Midbrain (tissue), 1 donor: ENCODE data around the gene PNMA6E.
"Not testable (repeated sequence)": the region's sequence is repeated elsewhere in the genome, so short reads cannot be mapped to it uniquely, and the experiment has no call there.

Experiments
- DNase-seq: peaks from one replicate; lab custom pipeline; 2025; lab: John Stamatoyannopoulos, UW

PNMA6E gene

DNA sequence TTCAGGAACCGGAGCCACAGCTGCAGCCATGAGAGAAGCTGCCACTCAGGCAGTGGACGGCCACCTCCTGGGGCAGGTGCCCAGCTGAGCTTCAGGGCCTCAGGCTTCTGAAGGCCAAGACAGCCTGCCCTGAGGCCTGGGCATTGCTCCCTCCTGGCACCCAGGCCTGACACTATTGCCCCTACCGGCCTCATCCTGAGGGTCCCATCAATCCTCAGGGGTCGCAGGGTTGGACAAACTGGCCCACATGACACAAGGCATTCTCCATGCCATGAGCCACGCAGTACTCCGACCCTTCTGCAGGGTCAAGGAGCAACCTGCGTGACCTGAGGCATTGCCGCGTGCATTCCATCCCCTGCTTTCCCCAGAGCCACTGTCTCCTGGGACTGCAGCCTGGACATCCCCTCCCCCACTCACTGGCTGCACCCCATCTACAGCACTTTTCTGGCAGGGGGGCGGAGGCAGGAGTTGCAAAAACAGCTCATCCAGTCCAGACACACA, 7.1 kb upstream of the PNMA6E start:
- no peak for DNase-seq

DNA sequence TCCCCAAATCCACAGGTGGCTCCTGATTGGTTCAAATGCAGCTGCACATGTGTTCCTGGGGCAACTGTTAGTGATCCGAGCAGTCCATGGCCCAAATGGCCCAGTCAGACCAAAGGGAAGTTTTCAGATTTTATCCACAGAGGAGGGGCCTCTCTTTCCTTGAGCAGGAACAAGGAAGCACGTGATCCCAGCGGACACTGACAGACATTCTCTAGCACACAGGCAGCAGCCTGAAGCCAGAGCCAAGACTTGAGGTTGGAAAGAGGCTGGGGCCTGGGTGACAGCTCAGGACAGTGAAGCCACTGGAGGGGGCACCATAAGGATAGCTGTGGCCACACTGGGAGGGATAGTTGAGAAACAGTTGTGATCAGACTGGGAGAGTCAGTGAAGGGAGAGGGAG, 6.6 kb upstream of the PNMA6E start:
- DNase-seq, result no peak

DNA sequence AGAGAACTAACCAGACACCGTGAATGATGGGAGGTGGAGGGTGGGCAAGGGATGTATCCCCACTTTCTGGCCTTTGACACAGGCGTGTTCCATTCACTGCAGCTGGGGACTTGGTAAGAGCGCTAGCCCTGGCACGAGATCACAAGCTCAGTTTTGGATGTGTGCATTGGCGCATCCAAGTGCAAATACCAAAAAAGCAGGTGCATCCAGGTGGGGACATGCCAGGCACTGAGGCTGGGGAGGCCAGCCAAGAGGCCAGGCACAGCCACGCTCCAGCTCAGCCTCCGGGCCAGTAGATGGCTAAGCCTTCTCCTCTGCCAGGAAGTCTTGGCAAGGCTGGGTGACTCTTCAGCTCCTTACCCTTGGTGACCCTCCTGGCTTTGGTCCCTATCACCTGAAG, 5.8 kb upstream of the PNMA6E start:
- DNase-seq, result no peak

DNA sequence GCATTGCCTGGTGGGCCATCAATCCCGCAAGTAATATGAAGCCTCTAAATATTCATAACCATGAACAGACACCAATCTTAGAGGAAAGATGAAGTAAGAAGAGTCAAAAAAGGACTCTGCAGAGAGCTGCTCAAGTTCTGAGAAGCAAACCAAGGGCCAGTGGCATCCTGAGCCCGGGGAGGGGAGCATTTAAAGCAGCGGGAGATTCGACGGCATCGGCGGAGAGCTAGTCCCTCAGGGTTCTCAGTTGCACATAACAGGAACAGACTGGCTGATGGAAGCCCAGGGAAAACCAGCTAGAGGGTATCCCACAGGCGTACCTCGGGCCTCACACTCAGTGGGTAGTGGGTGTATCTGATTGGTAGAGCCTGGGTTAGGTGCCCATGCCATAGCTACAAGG, 4.9 kb upstream of the PNMA6E start:
- DNase-seq, result no peak

DNA sequence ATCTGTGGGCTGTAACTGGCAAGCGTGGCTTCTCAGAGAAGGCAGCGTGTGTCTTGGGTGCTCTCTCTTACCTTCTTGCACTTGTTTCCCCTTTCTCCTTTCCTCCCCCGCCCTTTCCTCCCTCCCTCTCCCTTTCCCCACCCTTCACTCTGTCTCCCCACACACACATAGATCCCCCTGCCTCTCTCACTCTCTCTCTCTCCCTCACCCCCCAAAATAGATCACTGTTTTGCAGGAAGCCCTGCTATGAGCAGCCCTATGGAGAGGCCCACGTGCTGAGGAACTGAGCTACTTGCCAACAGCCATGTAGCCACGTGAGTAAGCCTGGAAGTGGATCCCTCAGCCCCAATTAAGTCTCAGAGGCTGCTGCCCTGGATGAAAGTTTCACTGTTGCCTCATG, 4.3 kb upstream of the PNMA6E start:
- no peak for DNase-seq

- DNase-seq, result not testable (repeated sequence)
These were observed 3.2 kb upstream of the PNMA6E start for GRCh38 chrX:153404333-153404732.

GRCh38 chrX:153400146-153401132, 711 bp downstream of the PNMA6E start:
- DNase-seq, result no peak

- no peak for DNase-seq
These were observed 2.7 kb downstream of the PNMA6E start for GRCh38 chrX:153398275-153398960.

GRCh38 chrX:153397256-153397960, 3.7 kb downstream of the PNMA6E start:
- DNase-seq, result no peak

DNA sequence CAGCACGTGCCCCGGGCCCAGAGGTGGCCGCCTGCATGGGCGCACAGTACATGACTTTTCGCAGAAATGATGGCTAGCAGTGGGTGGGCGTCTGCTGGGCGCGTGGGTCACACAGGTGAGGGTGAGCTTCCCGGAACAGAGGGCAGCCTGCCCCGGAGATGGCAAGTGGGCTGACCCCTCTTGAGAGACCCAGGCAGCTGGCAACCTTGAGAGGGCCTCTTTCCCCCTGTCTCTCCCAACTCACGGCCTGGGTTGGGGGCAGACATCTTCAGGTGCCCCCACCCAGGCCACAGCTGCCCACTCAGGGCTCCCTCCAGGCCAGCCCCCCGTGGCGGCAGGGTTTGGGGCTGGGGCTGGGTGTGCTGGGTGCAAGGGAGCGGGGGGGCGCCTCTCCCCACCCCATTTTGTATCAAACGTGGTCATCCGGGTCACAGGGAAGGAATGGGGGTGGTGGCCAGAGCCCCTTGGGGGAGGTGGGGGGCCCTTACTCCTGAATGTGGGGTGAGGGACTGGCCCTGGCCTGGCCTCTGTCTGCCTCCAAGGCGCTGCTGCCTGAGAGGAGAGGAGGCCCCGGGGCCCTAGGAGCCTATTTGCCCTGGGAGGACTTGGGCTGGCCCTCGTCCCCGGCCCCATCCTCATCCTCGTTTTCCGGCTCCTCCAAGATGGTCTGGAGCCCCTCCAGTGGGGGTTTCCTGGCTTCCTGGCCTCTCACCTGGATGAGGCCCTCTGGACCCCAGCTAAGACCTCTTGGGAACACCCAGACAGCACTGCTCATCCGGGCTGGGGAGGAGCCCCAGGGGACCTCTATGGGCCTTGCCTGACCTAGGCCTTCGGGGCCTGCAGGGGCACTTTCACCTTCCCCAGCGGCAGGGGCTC, 4.6 kb downstream of the PNMA6E start:
- no peak for DNase-seq

DNA sequence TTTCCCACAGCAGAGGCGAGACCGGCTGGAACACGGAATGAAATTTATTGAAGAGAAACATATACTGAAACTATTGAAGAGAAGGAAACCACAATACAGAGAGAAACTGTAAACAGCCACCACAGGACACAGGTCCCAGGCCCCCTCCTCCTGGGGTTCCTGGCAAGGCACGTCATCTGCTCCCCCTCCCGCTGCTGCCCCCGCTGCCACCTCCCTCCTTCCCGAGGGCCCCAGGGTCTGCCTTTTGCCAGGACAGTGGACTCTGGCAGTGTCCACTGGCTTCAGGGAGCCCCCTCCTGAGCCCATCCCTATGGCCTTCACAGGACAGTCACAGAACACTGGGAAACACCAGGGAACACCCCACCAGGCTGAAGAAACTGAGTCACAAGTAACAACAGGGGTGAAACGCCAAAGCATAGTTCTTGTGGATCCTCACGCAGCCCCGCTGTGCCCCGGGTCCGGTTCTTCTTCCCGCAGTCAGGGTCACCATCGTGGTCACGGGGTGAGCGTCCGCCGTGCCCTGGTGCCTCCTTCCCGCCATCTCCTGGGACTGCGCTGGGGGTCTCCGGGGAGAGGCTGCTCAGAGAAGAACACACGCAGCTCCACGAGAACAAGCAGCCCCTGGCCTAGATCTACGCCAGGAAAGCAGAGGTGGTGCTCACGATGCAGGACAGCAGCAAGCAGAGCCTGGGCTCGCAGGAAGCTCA, 5.4 kb downstream of the PNMA6E start:
- DNase-seq, result no peak

DNA sequence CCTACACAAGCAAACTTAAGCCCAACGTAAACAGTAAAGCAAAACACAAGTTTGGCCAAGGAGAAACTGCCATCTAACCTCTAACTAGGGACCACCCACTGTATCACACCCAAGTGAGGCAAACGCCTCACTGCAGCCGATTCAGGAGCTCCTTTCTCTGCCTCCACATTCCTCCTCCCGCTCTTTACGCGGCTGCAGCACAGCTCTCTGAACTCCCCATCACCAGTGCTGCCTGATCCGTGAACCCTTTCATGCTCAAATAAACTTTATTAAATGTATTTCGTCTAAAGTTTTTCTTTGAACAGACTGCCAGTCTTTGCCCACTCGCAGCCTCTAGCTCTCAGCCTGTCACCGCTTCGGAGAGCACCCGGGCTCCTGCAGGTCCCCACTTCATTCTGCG, 6.5 kb downstream of the PNMA6E start:
- DNase-seq, result no peak

- no peak for DNase-seq
These were observed 8.4 kb downstream of the PNMA6E start for GRCh38 chrX:153392642-153393321.

- DNase-seq, result not testable (repeated sequence)
These were observed 11.7 kb downstream of the PNMA6E start for GRCh38 chrX:153389460-153389768.

GRCh38 chrX:153388722-153389459, 12.3 kb downstream of the PNMA6E start:
- no peak for DNase-seq

DNA sequence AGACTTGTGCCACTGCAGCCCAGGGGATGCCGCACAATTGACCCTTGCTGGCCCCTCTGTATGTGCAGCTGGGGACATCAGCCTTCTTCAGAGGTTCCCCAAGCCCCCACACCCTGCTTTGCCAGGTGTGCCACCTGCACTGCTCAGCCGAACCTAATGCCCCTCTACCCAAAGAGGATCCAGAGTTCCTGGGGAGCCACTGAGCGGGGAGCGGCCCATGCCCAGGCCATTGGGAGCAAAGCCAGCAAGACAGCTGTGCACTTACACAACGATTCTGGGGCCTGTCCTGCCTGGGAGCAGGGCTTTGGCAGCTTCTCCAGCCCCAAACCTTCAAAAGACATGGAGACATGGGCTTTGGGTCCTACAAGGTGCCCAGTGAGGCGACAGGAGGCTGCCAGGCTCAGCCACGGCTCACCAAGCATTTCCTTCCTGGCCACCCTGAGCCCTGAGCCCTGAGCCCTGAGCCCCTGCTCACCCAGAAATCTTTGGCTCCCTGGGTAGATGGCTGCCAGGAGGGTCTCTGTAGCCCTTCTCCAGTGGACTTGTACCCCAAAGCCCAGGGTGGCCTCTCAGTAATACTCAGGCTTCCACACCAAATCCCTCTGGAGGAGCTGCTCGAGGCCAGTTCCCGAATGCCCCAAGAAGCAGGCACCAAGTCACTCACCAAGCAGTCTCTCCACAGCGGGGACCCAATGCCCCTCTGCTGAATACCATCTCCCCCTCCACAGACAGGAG, 13.0 kb downstream of the PNMA6E start:
- no peak for DNase-seq

DNA sequence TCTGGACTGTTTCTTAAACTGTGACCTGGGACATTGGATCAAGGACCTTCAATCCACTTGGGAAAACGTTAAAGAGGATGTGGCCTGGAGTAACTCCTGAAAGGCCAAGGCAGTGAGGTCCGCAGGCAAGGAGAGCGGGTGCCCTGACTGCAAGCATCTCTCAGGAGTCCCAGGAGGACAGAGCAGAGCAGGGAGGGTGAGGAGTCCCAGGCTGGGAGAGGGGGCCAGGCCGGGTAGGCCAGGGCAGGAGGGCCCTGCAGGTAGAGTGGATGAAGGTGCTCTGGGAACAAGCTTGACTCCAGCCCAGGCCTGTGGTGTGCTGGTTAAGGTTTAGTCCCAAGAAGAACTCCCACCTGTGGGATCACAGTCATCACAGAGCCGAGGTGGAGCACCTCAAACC, 13.8 kb downstream of the PNMA6E start:
- no peak for DNase-seq

DNA sequence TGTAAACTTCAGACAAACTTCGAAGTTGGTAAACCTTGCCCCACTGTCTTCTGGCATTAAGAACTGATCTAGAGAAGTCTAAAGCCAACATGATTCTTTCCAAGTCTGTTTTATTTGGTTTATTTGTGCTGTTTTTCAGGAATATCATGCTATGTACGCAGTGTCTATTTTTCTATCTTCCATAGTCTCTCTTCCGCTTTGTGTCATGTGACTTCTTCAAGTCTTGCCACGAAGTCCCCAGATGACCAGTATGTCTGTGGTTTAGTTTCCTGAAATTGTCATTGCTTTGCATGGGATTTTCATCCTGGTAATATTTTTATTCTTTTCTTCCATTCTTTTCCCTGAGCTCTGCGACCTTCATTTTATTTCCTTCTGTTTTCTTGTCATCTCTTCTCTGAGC, 15.1 kb downstream of the PNMA6E start:
- no peak for DNase-seq

- DNase-seq, result not testable (repeated sequence)
These were observed 16.2 kb downstream of the PNMA6E start for GRCh38 chrX:153384973-153385372.
